KMS-11 (cell line): ENCODE data around the gene KRTAP24-1.

Experiments used
- H2AFZ ChIP-seq: fragments of 200-600 bp; sonication (generic); 2 replicates; pipeline ENCODE4 v1.6.1; 2016; ENCODE audit warnings: antibody characterized with exemption, mixed run types, low read depth
- H3K27ac ChIP-seq: fragments of 200-600 bp; sonication (generic); 2 replicates; pipeline ENCODE4 v1.6.1; 2016; ENCODE audit warnings: mild to moderate bottlenecking, mixed run types
- H3K27me3 ChIP-seq: fragments of 200-600 bp; sonication (generic); 2 replicates; pipeline ENCODE4 v1.6.1; 2017; ENCODE audit warnings: mild to moderate bottlenecking, low read depth, mixed run types, moderate library complexity; ENCODE audit not compliant: insufficient read depth
- H3K36me3 ChIP-seq: fragments of 200-600 bp; sonication (generic); 2 replicates; pipeline ENCODE4 v1.6.1; 2017; ENCODE audit warnings: mild to moderate bottlenecking, mixed run types; ENCODE audit not compliant: insufficient read depth
- H3K4me1 ChIP-seq: fragments of 200-600 bp; sonication (generic); 2 replicates; pipeline ENCODE4 v1.6.1; 2016; ENCODE audit warnings: mild to moderate bottlenecking, low read depth, mixed run types; ENCODE audit not compliant: poor library complexity, severe bottlenecking
- H3K4me2 ChIP-seq: fragments of 200-600 bp; sonication (generic); 2 replicates; pipeline ENCODE4 v1.7.0; 2016; ENCODE audit warnings: mild to moderate bottlenecking, mixed run types
- H3K4me3 ChIP-seq: fragments of 200-600 bp; sonication (generic); IDR thresholded peaks from 2 replicates; pipeline ENCODE4 v1.6.1; 2017; ENCODE audit warnings: low read depth, low read length, mixed read lengths; ENCODE audit not compliant: insufficient read depth
- H3K79me2 ChIP-seq: fragments of 200-600 bp; sonication (generic); 2 replicates; pipeline ENCODE4 v1.6.1; 2016; ENCODE audit warnings: low read depth, mixed run types; ENCODE audit not compliant: insufficient read depth
- H3K9ac ChIP-seq: fragments of 200-600 bp; sonication (generic); 2 replicates; pipeline ENCODE4 v1.6.1; 2016; ENCODE audit warnings: mild to moderate bottlenecking, mixed run types
- H4K20me1 ChIP-seq: fragments of 200-600 bp; sonication (generic); 2 replicates; pipeline ENCODE4 v1.6.1; 2016; ENCODE audit warnings: mild to moderate bottlenecking, mixed run types; ENCODE audit not compliant: insufficient read depth
- CTCF ChIP-seq: fragments of 200-600 bp; sonication (generic); conservative IDR thresholded peaks from 2 replicates; pipeline ENCODE4 v1.6.1; 2017; ENCODE audit warnings: low read depth, mild to moderate bottlenecking, antibody characterized with exemption, low read length, moderate library complexity, mixed read lengths

KRTAP24-1 gene

GRCh38 chr21:30257773-30258172 is 25.0 kb downstream of the KRTAP24-1 start:
- peak; percentile 42 for TF ChIP-seq CTCF
- Histone ChIP-seq H3K4me2 (no peak overlapping the region), H3K27ac (no peak overlapping the region), H4K20me1 (no peaks in the 10 kb centered on the region), H3K27me3 (no peaks in the 10 kb centered on the region), H3K79me2 (no peaks in the 10 kb centered on the region), H3K4me1 (no peaks in the 10 kb centered on the region), H2AFZ (no peak overlapping the region), H3K4me3 (no peak overlapping the region), H3K9ac (no peak overlapping the region), H3K36me3 (no peaks in the 10 kb centered on the region)

GRCh38 chr21:30256100-30256499 is 26.6 kb downstream of the KRTAP24-1 start:
- TF ChIP-seq CTCF, result no peak
- H3K9ac ChIP-seq, result no peak overlapping the region
- no peak overlapping the region for H3K4me2 ChIP-seq
- no peaks in the 10 kb centered on the region for H3K4me1 ChIP-seq
- H3K36me3 ChIP-seq, result no peaks in the 10 kb centered on the region
- no peaks in the 10 kb centered on the region for H4K20me1 ChIP-seq
- no peaks in the 10 kb centered on the region for H3K27me3 ChIP-seq
- H3K27ac ChIP-seq, result no peak overlapping the region
- H2AFZ ChIP-seq, result no peak overlapping the region
- H3K79me2 ChIP-seq, result no peaks in the 10 kb centered on the region
- no peak overlapping the region for H3K4me3 ChIP-seq

GRCh38 chr21:30255679-30256078 is 27.1 kb downstream of the KRTAP24-1 start:
- no peak overlapping the region for H2AFZ ChIP-seq
- no peak overlapping the region for H3K9ac ChIP-seq
- H3K4me3 ChIP-seq, result no peak overlapping the region
- H3K27ac ChIP-seq, result no peak overlapping the region
- no peak for TF ChIP-seq CTCF
- no peaks in the 10 kb centered on the region for H3K36me3 ChIP-seq
- no peaks in the 10 kb centered on the region for H3K4me1 ChIP-seq
- no peaks in the 10 kb centered on the region for H3K27me3 ChIP-seq
- H4K20me1 ChIP-seq, result no peaks in the 10 kb centered on the region
- H3K4me2 ChIP-seq, result no peak overlapping the region
- no peaks in the 10 kb centered on the region for H3K79me2 ChIP-seq

GRCh38 chr21:30251781-30252180 is 31.0 kb downstream of the KRTAP24-1 start:
- Histone ChIP-seq H2AFZ (no peak overlapping the region), H3K9ac (no peak overlapping the region), H3K27ac (no peak overlapping the region), H3K4me3 (no peak overlapping the region), H3K27me3 (no peaks in the 10 kb centered on the region), H3K79me2 (no peaks in the 10 kb centered on the region), H3K36me3 (no peaks in the 10 kb centered on the region), H3K4me1 (no peaks in the 10 kb centered on the region), H4K20me1 (no peaks in the 10 kb centered on the region), H3K4me2 (no peak overlapping the region)
- TF ChIP-seq CTCF, result no peak
